ENCODE measurements around the gene CACNG4. TPM values are rescaled to one million over a fixed set of nuclear protein-coding genes. Genes with fewer than 3 reads are reported as not detected.

Gene CACNG4
- total RNA-seq, 1 experiment from 2014 or later: 40.3 TPM

GRCh38 chr17:66950886-66951604 lies 13.5 kb upstream of the CACNG4 start:
- H3K9me3 ChIP-seq (ENCODE audit: control insufficient read depth, insufficient read depth, low read depth, low read length): no peaks in the 10 kb centered on the region; the same call in 1 of the 2 replicates
- ChIA-PET POLR2A (no interaction called here), CTCF (interaction anchor here (0.6 kb wide), 2 partner anchors 46 to 202 kb away, joined by 5 to 14 read pairs; no protein-coding TSS in a partner anchor)
- H3K27me3 ChIP-seq (ENCODE audit: control insufficient read depth, insufficient read depth, low read length): no peaks in the 10 kb centered on the region
- peak overlapping the region; percentile 96 for H3K27ac ChIP-seq (ENCODE audit: low read length)
- TF ChIP-seq POLR2AphosphoS5 (IDR thresholded peaks at IDR 0.05; ENCODE audit: low read depth, low read length) (no peak), TCF7L2 (IDR thresholded peaks at IDR 0.05; ENCODE audit: low read depth, low read length) (no peak), SIN3A (IDR thresholded peaks at IDR 0.05; ENCODE audit: borderline replicate concordance, insufficient read depth, low read depth, low read length) (no peak), CTCF (IDR thresholded peaks at IDR 0.05) (no peak), REST (IDR thresholded peaks at IDR 0.05; ENCODE audit: insufficient read depth in 1 of 2, low read depth in 2 of 2, low read length in 1 of 2) (no peak)
- H3K4me1 ChIP-seq (ENCODE audit: control insufficient read depth, insufficient read depth, low read length): peaks cover 42% of the 10 kb centered on the region
- no peak for DNase-seq (ENCODE audit: low read depth, low spot score)
- ATAC-seq: no peak
- no peak overlapping the region for H3K4me3 ChIP-seq (ENCODE audit: low read depth in 2 of 2, low read length in 2 of 2)
- H3K36me3 ChIP-seq (ENCODE audit: control insufficient read depth, insufficient read depth, low read length): no peaks in the 10 kb centered on the region
- in situ Hi-C loops (cut with HindIII; ENCODE audit: low pct_unique_long_range_greater_than_20kb, low sequenced_read_pairs) (no loop called here), intact Hi-C loops (cut with micrococcal nuclease; ENCODE audit: unreplicated experiment) (no loop called here)
- BruUV-seq (replicated peaks): no TSS peak

GRCh38 chr17:66951605-66951953 lies 12.9 kb upstream of the CACNG4 start:
- ATAC-seq (peak; percentile 46), DNase-seq (ENCODE audit: low read depth, low spot score) (no peak)
- ChIA-PET POLR2A (no interaction called here), CTCF (interaction anchor here (0.6 kb wide), 2 partner anchors 47 to 201 kb away, joined by 5 to 14 read pairs; no protein-coding TSS in a partner anchor)
- in situ Hi-C loops (cut with HindIII; ENCODE audit: low pct_unique_long_range_greater_than_20kb, low sequenced_read_pairs) (no loop called here), intact Hi-C loops (cut with micrococcal nuclease; ENCODE audit: unreplicated experiment) (no loop called here)
- no peaks in the 10 kb centered on the region for H3K27me3 ChIP-seq (ENCODE audit: control insufficient read depth, insufficient read depth, low read length)
- H3K27ac ChIP-seq (ENCODE audit: low read length): peak overlapping the region; percentile 96
- H3K4me1 ChIP-seq (ENCODE audit: control insufficient read depth, insufficient read depth, low read length): peaks cover 39% of the 10 kb centered on the region
- no peaks in the 10 kb centered on the region; the same call in 1 of the 2 replicates for H3K9me3 ChIP-seq (ENCODE audit: control insufficient read depth, insufficient read depth, low read depth, low read length)
- no peak overlapping the region for H3K4me3 ChIP-seq (ENCODE audit: low read depth in 2 of 2, low read length in 2 of 2)
- no peaks in the 10 kb centered on the region for H3K36me3 ChIP-seq (ENCODE audit: control insufficient read depth, insufficient read depth, low read length)
- TF ChIP-seq POLR2AphosphoS5 (IDR thresholded peaks at IDR 0.05; ENCODE audit: low read depth, low read length) (no peak), CTCF (IDR thresholded peaks at IDR 0.05) (no peak), TCF7L2 (IDR thresholded peaks at IDR 0.05; ENCODE audit: low read depth, low read length) (no peak), REST (IDR thresholded peaks at IDR 0.05; ENCODE audit: insufficient read depth in 1 of 2, low read depth in 2 of 2, low read length in 1 of 2) (no peak), SIN3A (IDR thresholded peaks at IDR 0.05; ENCODE audit: borderline replicate concordance, insufficient read depth, low read depth, low read length) (no peak)
- BruUV-seq (replicated peaks): no TSS peak

All from Panc1 (cell line).